HFFc6 (cell line): Measurements from ENCODE around the gene DUS1L. TPM values are rescaled to one million over a fixed set of nuclear protein-coding genes. Genes with fewer than 3 reads are reported as not detected.

Experiments
- DNase-seq: peaks from one replicate; pipeline ENCODE4 v3.0.0-alpha.2; 2018
- H3K27ac Mint-ChIP-seq: 2 replicates; pipeline ENCODE4 v1.8.0; 2020; ENCODE audit warnings: mild to moderate bottlenecking, mixed read lengths
- H3K27me3 Mint-ChIP-seq: 2 replicates; pipeline ENCODE4 v1.8.0; 2021; ENCODE audit warnings: mild to moderate bottlenecking, moderate library complexity, mixed read lengths; ENCODE audit not compliant: insufficient read depth
- H3K36me3 Mint-ChIP-seq: 2 replicates; pipeline ENCODE4 v1.8.0; 2021; ENCODE audit warnings: low read depth, mixed read lengths
- H3K4me1 Mint-ChIP-seq: 2 replicates; pipeline ENCODE4 v1.8.0; 2020; ENCODE audit warnings: low read depth, mixed read lengths
- H3K4me3 Mint-ChIP-seq: 2 replicates; pipeline ENCODE4 v1.8.0; 2020; ENCODE audit warnings: mild to moderate bottlenecking, moderate library complexity, mixed read lengths
- H3K9me3 Mint-ChIP-seq: 2 replicates; pipeline ENCODE4 v1.8.0; 2020; ENCODE audit warnings: mild to moderate bottlenecking, mixed read lengths
- total RNA-seq, 6 experiments: library from RNA; stranded (reverse); fragmentation: NEBNext Ultra II Directional; extraction: Animal tissue kit (Norgen Biotek cat#: 25700); gene quantifications; 2 replicates in 1 of 6; 3 replicates in 5 of 6; pipeline ENCODE4 v1.2.3, GENCODE V29; 2021
- TF ChIP-seq, protein P1 (sequence below): fragments of 200-600 bp; sonication (generic); IDR thresholded peaks from 2 replicates; pipeline ENCODE4 v1.5.0; 2021; ENCODE audit warnings: antibody characterized with exemption, mild to moderate bottlenecking

DUS1L gene
- total RNA-seq, 6 experiments from 2014 or later: 65.8 to 86.8 (median 71.2) TPM

- H3K4me3 Mint-ChIP-seq: no peak overlapping the region
- H3K4me1 Mint-ChIP-seq: no peaks in the 10 kb centered on the region
- H3K36me3 Mint-ChIP-seq: no peaks in the 10 kb centered on the region
- no peak overlapping the region for H3K27ac Mint-ChIP-seq
- TF ChIP-seq, protein P1, sequence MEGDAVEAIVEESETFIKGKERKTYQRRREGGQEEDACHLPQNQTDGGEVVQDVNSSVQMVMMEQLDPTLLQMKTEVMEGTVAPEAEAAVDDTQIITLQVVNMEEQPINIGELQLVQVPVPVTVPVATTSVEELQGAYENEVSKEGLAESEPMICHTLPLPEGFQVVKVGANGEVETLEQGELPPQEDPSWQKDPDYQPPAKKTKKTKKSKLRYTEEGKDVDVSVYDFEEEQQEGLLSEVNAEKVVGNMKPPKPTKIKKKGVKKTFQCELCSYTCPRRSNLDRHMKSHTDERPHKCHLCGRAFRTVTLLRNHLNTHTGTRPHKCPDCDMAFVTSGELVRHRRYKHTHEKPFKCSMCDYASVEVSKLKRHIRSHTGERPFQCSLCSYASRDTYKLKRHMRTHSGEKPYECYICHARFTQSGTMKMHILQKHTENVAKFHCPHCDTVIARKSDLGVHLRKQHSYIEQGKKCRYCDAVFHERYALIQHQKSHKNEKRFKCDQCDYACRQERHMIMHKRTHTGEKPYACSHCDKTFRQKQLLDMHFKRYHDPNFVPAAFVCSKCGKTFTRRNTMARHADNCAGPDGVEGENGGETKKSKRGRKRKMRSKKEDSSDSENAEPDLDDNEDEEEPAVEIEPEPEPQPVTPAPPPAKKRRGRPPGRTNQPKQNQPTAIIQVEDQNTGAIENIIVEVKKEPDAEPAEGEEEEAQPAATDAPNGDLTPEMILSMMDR: no peak
- no peaks in the 10 kb centered on the region for H3K9me3 Mint-ChIP-seq
- no peaks in the 10 kb centered on the region for H3K27me3 Mint-ChIP-seq
- no peak for DNase-seq
These were observed 35.1 kb upstream of the DUS1L start for GRCh38 chr17:82100502-82101298.

- no peak for DNase-seq
- TF ChIP-seq, protein P1: no peak
- no peaks in the 10 kb centered on the region for H3K4me1 Mint-ChIP-seq
- H3K36me3 Mint-ChIP-seq: no peaks in the 10 kb centered on the region
- peak overlapping the region; percentile 74 for H3K27ac Mint-ChIP-seq
- no peaks in the 10 kb centered on the region for H3K9me3 Mint-ChIP-seq
- no peaks in the 10 kb centered on the region for H3K27me3 Mint-ChIP-seq
- H3K4me3 Mint-ChIP-seq: peak overlapping the region; percentile 61
These were observed 33.5 kb upstream of the DUS1L start for GRCh38 chr17:82098939-82099763.

GRCh38 chr17:82098169-82098938, 32.8 kb upstream of the DUS1L start, which contains the start of gene FASN:
Gene FASN (minus strand): TSS chr17:82098236. CDS start chr17:82096445, 1,791 bp downstream.
- H3K27me3 Mint-ChIP-seq: no peaks in the 10 kb centered on the region
- H3K9me3 Mint-ChIP-seq: no peaks in the 10 kb centered on the region
- DNase-seq: peak; percentile 92
- H3K4me3 Mint-ChIP-seq: peak within 1 kb of the TSS; percentile 78
- TF ChIP-seq, protein P1: peak; percentile 69
- no peak within 1 kb of the TSS for H3K27ac Mint-ChIP-seq
- no peaks in the 10 kb centered on the region for H3K4me1 Mint-ChIP-seq
- no peaks in the 10 kb centered on the region for H3K36me3 Mint-ChIP-seq

GRCh38 chr17:82097919-82098168, 32.2 kb upstream of the DUS1L start:
- H3K4me3 Mint-ChIP-seq: peak overlapping the region; percentile 62
- TF ChIP-seq, protein P1: no peak

GRCh38 chr17:82097184-82097918, 31.7 kb upstream of the DUS1L start:
- TF ChIP-seq, protein P1: no peak
- no peak overlapping the region for H3K27ac Mint-ChIP-seq
- no peaks in the 10 kb centered on the region for H3K36me3 Mint-ChIP-seq
- peak; percentile 31 for DNase-seq
- no peaks in the 10 kb centered on the region for H3K9me3 Mint-ChIP-seq
- no peaks in the 10 kb centered on the region for H3K27me3 Mint-ChIP-seq
- H3K4me3 Mint-ChIP-seq: peak overlapping the region; percentile 78
- no peaks in the 10 kb centered on the region for H3K4me1 Mint-ChIP-seq

More at GRCh38 chr17:82097919-82098168, 32.2 kb upstream of the DUS1L start:
- Mint-ChIP-seq H3K36me3 (no peaks in the 10 kb centered on the region), H3K27ac (no peak overlapping the region), H3K4me1 (no peaks in the 10 kb centered on the region), H3K27me3 (no peaks in the 10 kb centered on the region), H3K9me3 (no peaks in the 10 kb centered on the region)
- no peak for DNase-seq
